Posterior vena cava (tissue), 2 donors: ENCODE data around the gene FBXW11. TPM values are rescaled to one million over a fixed set of nuclear protein-coding genes. Genes with fewer than 3 reads are reported as not detected.

Source experiments
- total RNA-seq, 2 donors: library from RNA; stranded (reverse); fragmentation: NEBNext Ultra II Directional; extraction: Animal tissue kit (Norgen Biotek cat#: 25700); gene quantifications; one replicate each; pipeline ENCODE4 v1.2.1, GENCODE V29; 2021
- donor health status: DM: yes; HTN: yes; CAD: no.
- donor health status: DM: yes; HTN: yes; CAD: no.

The FBXW11 gene
- total RNA-seq, 2 donors from 2014 or later, result 47.8 to 55.5 TPM

Other genes with a start within 250 kb of the FBXW11 start
- gene SMIM23, start 220.8 kb downstream of the FBXW11 start, total RNA-seq, result not detected
- 10 to 100 TPM; 25.2 to 33.6 TPM for gene STK10, start 181.6 kb upstream of the FBXW11 start, total RNA-seq
- not detected for gene EFCAB9, start 187.5 kb upstream of the FBXW11 start, total RNA-seq